LNCAP (cell line): Measurements from ENCODE around the gene CEP19.

ENCODE experiments used
- CTCF ChIP-seq: fragments of 450-650 bp; IDR thresholded peaks from 2 replicates; pipeline ENCODE4 v1.5.1; 2017; ENCODE audit warnings: mild to moderate bottlenecking

Gene CEP19

GRCh38 chr3:196666001-196666867 is 45.8 kb downstream of the CEP19 start:
- TF ChIP-seq CTCF: no peak

- TF ChIP-seq CTCF: no peak
Measured at GRCh38 chr3:196662711-196663571, 49.1 kb downstream of the CEP19 start.

GRCh38 chr3:196662033-196662432 is 50.0 kb downstream of the CEP19 start:
- TF ChIP-seq CTCF: no peak

- no peak for TF ChIP-seq CTCF
Measured at GRCh38 chr3:196661400-196661799, 50.6 kb downstream of the CEP19 start.

- no peak for TF ChIP-seq CTCF
Measured at GRCh38 chr3:196660381-196661166, 51.5 kb downstream of the CEP19 start.

- TF ChIP-seq CTCF: no peak
Measured at GRCh38 chr3:196659901-196660351, 52.1 kb downstream of the CEP19 start.
